Tibial nerve (tissue), 4 donors: ENCODE data around the gene SLCO2A1. TPM values are rescaled to one million over a fixed set of nuclear protein-coding genes. Genes with fewer than 3 reads are reported as not detected.

ENCODE experiments used
- DNase-seq, 2 donors: peaks; one replicate each; pipeline ENCODE4 v3.0.0-alpha.2; 2019; ENCODE audit warnings: low spot score in 2 of 2
- H3K27ac ChIP-seq, 4 donors: fragments of 200-600 bp; sonication (generic) in 3 of 4; one replicate each; pipeline ENCODE4 v1.5.1; 2017 to 2019; ENCODE audit warnings: mild to moderate bottlenecking in 1 of 4
- H3K27me3 ChIP-seq, 2 donors: fragments of 200-600 bp; sonication (generic) in 1 of 2; one replicate each; pipeline versions ENCODE4 v1.5.1 to v1.6.0; 2017 to 2019
- H3K36me3 ChIP-seq, 3 donors: fragments of 200-600 bp; sonication (generic); one replicate each; pipeline ENCODE4 v1.5.1; 2018 to 2019
- H3K4me1 ChIP-seq, 4 donors: fragments of 200-600 bp; sonication (generic) in 3 of 4; one replicate each; pipeline ENCODE4 v1.5.1; 2017 to 2019
- H3K4me3 ChIP-seq, 4 donors: fragments of 200-600 bp; sonication (generic) in 3 of 4; one replicate each; pipeline ENCODE4 v1.5.1; 2017 to 2019; ENCODE audit warnings: mild to moderate bottlenecking in 1 of 4, moderate library complexity in 1 of 4
- H3K9me3 ChIP-seq, 4 donors: fragments of 200-600 bp; sonication (generic) in 3 of 4; one replicate each; pipeline ENCODE4 v1.5.1; 2017 to 2019
- EP300 ChIP-seq, 2 donors: sonication (generic); formaldehyde crosslinking; IDR thresholded peaks; one replicate each; pipeline ENCODE4 v1.6.1; 2017; ENCODE audit warnings: antibody characterized with exemption in 2 of 2, mild to moderate bottlenecking in 1 of 2
- POLR2A ChIP-seq, 2 donors: fragments of 450-650 bp; IDR thresholded peaks; one replicate each; pipeline ENCODE4 v1.6.1; 2017; ENCODE audit warnings: antibody characterized with exemption in 2 of 2, mild to moderate bottlenecking in 2 of 2, moderate library complexity in 2 of 2
- WGBS, 2 donors: methylation state at CpG; one replicate each; pipeline ENCODE4 v1.1.5; 2018; 5-methylcytosine and 5-hydroxymethylcytosine counted together
- total RNA-seq, 4 donors: library from RNA; depleted of rRNA; stranded (reverse); fragments of >200 nt; gene quantifications; one replicate each; pipeline ENCODE4 v1.1.0, GENCODE V29; 2016
- TF ChIP-seq, protein P1 (sequence below), 5 experiments: fragments of 200-600 bp in 3 of 5; fragments of 450-650 bp in 2 of 5; sonication (generic) in 3 of 5; IDR thresholded peaks; one replicate each; pipeline ENCODE4 v1.5.1; 2016 to 2019; ENCODE audit warnings: antibody characterized with exemption in 5 of 5, mild to moderate bottlenecking in 3 of 5, moderate library complexity in 2 of 5

SLCO2A1 gene
- total RNA-seq, 4 donors from 2014 or later = 8.8 to 22.9 (median 12.2) TPM

DNA sequence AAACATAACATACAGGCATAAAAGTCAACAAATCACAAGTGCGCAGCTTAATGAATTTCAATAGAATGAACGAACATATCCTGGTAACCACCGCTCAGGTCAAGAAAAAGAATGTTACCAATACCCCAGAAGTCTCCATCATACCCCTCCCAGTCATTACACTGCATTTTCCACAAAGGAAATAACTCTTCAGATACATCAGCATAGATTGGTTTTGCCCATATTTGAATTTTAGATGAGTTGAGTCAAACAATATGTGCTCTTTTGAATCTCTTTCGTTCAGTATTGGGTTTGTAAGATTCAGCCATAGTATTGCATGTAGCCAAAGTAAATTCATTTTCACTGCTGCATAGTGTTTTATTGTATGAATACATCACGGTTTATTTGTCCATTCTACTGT is 127.9 kb downstream of the SLCO2A1 start:
- Histone ChIP-seq H3K9me3 (no peaks in the 10 kb centered on the region), H3K27ac (no peak overlapping the region), H3K36me3 (no peaks in the 10 kb centered on the region), H3K4me3 (no peak overlapping the region), H3K4me1 (no peaks in the 10 kb centered on the region), H3K27me3 (no peaks in the 10 kb centered on the region)
- TF ChIP-seq, protein P1, sequence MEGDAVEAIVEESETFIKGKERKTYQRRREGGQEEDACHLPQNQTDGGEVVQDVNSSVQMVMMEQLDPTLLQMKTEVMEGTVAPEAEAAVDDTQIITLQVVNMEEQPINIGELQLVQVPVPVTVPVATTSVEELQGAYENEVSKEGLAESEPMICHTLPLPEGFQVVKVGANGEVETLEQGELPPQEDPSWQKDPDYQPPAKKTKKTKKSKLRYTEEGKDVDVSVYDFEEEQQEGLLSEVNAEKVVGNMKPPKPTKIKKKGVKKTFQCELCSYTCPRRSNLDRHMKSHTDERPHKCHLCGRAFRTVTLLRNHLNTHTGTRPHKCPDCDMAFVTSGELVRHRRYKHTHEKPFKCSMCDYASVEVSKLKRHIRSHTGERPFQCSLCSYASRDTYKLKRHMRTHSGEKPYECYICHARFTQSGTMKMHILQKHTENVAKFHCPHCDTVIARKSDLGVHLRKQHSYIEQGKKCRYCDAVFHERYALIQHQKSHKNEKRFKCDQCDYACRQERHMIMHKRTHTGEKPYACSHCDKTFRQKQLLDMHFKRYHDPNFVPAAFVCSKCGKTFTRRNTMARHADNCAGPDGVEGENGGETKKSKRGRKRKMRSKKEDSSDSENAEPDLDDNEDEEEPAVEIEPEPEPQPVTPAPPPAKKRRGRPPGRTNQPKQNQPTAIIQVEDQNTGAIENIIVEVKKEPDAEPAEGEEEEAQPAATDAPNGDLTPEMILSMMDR (IDR thresholded peaks at IDR 0.05) = no peak
- TF ChIP-seq EP300 (IDR thresholded peaks at IDR 0.05) (no peak), POLR2A (IDR thresholded peaks at IDR 0.05) (no peak)
- WGBS, 2 donors = 79 to 83% methylated on average over 5 of the region's 5 CpGs
- no peak for DNase-seq

DNA sequence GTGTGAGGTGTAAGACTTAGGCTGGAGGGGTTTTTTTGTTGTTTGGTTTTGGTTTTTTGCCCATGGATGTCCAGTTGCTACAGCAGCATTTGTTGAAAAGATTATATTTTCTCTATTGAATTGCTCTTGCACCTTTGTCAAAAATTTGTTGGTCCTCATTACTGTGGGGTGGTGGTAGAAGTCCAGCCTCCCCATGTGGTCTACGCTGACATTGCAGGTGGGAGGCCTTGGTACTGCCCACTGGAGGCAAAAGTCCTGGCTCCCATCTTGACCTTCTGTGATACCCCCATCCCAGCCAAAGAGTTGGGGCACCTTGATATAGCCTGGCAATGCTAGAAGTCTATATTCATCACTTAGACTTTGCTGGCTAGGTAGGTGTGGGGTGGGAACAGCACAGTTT is 128.6 kb downstream of the SLCO2A1 start:
- Histone ChIP-seq H3K9me3 (no peaks in the 10 kb centered on the region), H3K27me3 (peaks cover 0 to 5% of the 10 kb centered on the region in 2 donors)
- 82% methylated on average over 1 of the region's 1 CpG for WGBS, 2 donors

DNA sequence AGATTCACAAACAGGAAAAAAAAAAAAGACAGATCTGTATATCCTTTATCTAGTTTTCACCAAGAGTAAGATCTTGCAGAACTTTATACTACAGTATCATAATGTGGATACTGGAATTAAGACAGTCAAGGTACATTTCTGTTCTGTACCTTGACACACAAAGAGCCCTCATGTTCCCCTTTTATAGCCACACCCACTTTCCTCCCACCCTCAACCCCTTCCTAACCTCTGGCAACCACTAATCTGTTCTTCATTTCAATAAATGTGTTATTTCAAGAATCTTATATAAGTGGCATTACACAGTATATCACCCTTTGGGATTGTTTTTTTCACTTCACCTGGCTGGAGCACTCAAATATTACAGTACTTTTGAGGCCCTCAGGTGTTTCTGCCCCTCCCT is 130.4 kb downstream of the SLCO2A1 start:
- DNase-seq = no peak
- peaks cover 0 to 8% of the 10 kb centered on the region in 2 donors for H3K27me3 ChIP-seq
- no peak for TF ChIP-seq POLR2A (IDR thresholded peaks at IDR 0.05)
- no peak for TF ChIP-seq EP300 (IDR thresholded peaks at IDR 0.05)
- TF ChIP-seq, protein P1 (IDR thresholded peaks at IDR 0.05) = no peak
- peaks cover 0 to 22% (median 4%) of the 10 kb centered on the region in 4 donors for H3K4me1 ChIP-seq
- no peak overlapping the region for H3K27ac ChIP-seq
- no peaks in the 10 kb centered on the region for H3K9me3 ChIP-seq
- H3K4me3 ChIP-seq = no peak overlapping the region
- no peaks in the 10 kb centered on the region for H3K36me3 ChIP-seq

More for the DNA sequence above, 128.6 kb downstream of the SLCO2A1 start:
- H3K4me3 ChIP-seq = no peak overlapping the region
- no peaks in the 10 kb centered on the region for H3K36me3 ChIP-seq
- peaks cover 0 to 4% (median 0%) of the 10 kb centered on the region in 4 donors for H3K4me1 ChIP-seq
- no peak for DNase-seq
- H3K27ac ChIP-seq = no peak overlapping the region
- TF ChIP-seq POLR2A (IDR thresholded peaks at IDR 0.05) = no peak
- TF ChIP-seq EP300 (IDR thresholded peaks at IDR 0.05) = no peak
- TF ChIP-seq, protein P1 (IDR thresholded peaks at IDR 0.05) = no peak

DNA sequence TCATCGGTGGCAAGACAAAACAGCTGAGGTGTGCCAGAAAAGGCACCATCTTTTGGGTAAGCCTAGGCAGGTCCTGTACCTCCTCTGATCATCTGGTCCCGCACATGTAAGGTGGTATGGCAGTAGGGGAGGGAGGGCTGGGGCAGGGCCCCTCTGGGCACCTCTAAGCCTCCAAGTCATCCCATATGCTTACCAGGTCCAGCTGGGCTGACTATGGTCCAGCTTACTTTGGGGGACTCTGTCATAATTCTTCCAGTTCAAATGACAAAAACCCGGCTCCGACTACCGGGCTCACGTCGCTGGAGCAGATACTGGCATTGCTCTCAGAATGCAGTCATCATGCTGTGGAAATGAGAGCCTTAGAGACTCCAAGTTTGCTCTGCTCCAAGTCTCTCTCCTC is 132.2 kb downstream of the SLCO2A1 start:
- Histone ChIP-seq H3K4me1 (peaks cover 0 to 22% (median 4%) of the 10 kb centered on the region in 4 donors), H3K36me3 (no peaks in the 10 kb centered on the region), H3K4me3 (no peak overlapping the region), H3K27me3 (peaks cover 0 to 8% of the 10 kb centered on the region in 2 donors), H3K27ac (no peak overlapping the region), H3K9me3 (no peaks in the 10 kb centered on the region)
- DNase-seq = no peak
- whole genome bisulfite sequencing, 2 donors = 71 to 72% methylated on average over 6 to 7 of the region's 7 CpGs
- TF ChIP-seq EP300 (IDR thresholded peaks at IDR 0.05) = no peak
- TF ChIP-seq, protein P1 (IDR thresholded peaks at IDR 0.05) = no peak
- no peak for TF ChIP-seq POLR2A (IDR thresholded peaks at IDR 0.05)

DNA sequence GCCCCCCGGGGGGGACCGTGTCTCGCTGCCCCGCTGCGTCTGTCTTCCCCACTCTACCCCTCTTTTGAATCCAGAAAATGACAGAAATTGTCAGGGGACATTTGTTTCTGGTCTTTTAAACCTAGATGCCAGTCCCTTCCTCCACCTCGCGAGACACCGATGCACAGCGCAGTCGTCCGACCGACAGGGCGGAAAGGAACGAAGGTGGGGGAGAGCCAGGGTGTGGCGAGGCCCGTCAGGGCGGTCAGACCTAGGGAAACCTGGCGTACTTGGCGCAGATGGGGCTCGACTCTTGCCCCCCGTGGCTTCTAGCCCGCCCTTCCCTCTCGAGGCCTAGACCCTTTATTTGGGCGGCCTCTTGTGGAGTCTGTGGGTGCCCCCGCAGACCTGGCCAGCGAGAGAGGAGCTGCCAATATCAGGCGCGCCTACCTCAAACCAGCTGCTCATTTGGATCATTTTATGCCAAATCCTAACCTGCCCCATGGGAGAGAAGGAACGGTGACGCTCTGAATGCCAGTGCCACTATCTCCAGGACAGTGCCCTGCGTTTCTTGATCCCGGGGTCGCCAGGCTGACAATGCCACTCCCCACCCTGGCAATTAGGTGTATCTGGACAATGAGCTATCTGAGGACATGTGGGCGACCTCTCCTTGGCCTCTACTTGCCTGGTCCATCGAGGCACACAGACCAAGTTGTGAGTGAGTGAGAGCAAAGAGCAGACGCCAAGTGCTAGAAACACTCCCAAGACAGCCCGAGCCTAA is 133.5 kb downstream of the SLCO2A1 start:
- H3K4me3 ChIP-seq = peak overlapping the region; percentile 39 to 70 (median 46)
- WGBS, 2 donors = 15% methylated on average over 35 to 37 of the region's 37 CpGs
- H3K36me3 ChIP-seq = no peaks in the 10 kb centered on the region
- no peak for DNase-seq
- TF ChIP-seq, protein P1 (IDR thresholded peaks at IDR 0.05) = no peak
- TF ChIP-seq EP300 (IDR thresholded peaks at IDR 0.05) (no peak), POLR2A (IDR thresholded peaks at IDR 0.05) (no peak)
- H3K27me3 ChIP-seq = peaks cover 0 to 8% of the 10 kb centered on the region in 2 donors
- peak overlapping the region in 1 of 4 donors; percentile 36 for H3K27ac ChIP-seq
- no peaks in the 10 kb centered on the region for H3K9me3 ChIP-seq
- peaks cover 0 to 22% (median 4%) of the 10 kb centered on the region in 4 donors for H3K4me1 ChIP-seq
